HEK293 (cell line): Measurements from ENCODE around the gene NFIC.
"Not testable (repeated sequence)": the region's sequence is repeated elsewhere in the genome, so short reads cannot be mapped to it uniquely, and the experiment has no call there.

Experiments
- CTCF ChIA-PET: fragments of 350-600 bp; formaldehyde crosslinking; extraction: SDS; loops from one replicate; lab custom pipeline; 2021; ENCODE audit warnings: antibody characterized with exemption; lab: Yijun Ruan, JAX
- POLR2A ChIA-PET: fragments of 300-600 bp; formaldehyde crosslinking; extraction: SDS; loops from one replicate; lab custom pipeline; 2020; ENCODE audit warnings: antibody characterized with exemption, inconsistent platforms; lab: Yijun Ruan, JAX
- H3K27ac ChIP-seq: fragments of 200-500 bp; sonication (Bioruptor generic); 2 replicates; pipeline ENCODE4 v1.5.1; 2014; ENCODE audit warnings: low read depth, low read length, control low read depth, inconsistent platforms; ENCODE audit errors: extremely low read depth
- H3K36me3 ChIP-seq, 2 experiments: fragments of 200-500 bp in 1 of 2; sonication (Bioruptor generic) in 1 of 2; 1 replicate in 1 of 2; 2 replicates in 1 of 2; pipeline ENCODE4 v1.5.1; 2014 to 2017; ENCODE audit warnings: inconsistent platforms in 2 of 2, low read length in 2 of 2; ENCODE audit not compliant: control insufficient read depth in 2 of 2, insufficient read depth in 1 of 2
- H3K4me1 ChIP-seq: fragments of 200-500 bp; sonication (Bioruptor generic); 2 replicates; pipeline ENCODE4 v1.5.1; 2014; ENCODE audit warnings: mild to moderate bottlenecking, low read length, inconsistent platforms; ENCODE audit not compliant: control insufficient read depth, insufficient read depth
- H3K4me3 ChIP-seq: 2 replicates; pipeline ENCODE4 v1.5.1; 2011; ENCODE audit warnings: low read depth, mild to moderate bottlenecking, control low read depth, low read length, moderate library complexity
- H3K9me3 ChIP-seq: fragments of 200-500 bp; sonication (Bioruptor generic); 2 replicates; pipeline ENCODE4 v1.5.1; 2014; ENCODE audit warnings: low read depth, low read length, inconsistent platforms; ENCODE audit not compliant: control insufficient read depth, insufficient read depth
- BCL11B ChIP-seq: fragments of 450-650 bp; formaldehyde crosslinking; IDR thresholded peaks from 2 replicates; pipeline ENCODE4 v1.5.1; 2016; ENCODE audit warnings: low read depth, missing biosample characterization, missing genetic modification characterization
- ZFP37 ChIP-seq: fragments of 450-650 bp; formaldehyde crosslinking; IDR thresholded peaks from 2 replicates; pipeline ENCODE4 v1.5.1; 2016; ENCODE audit warnings: missing biosample characterization, missing genetic modification characterization
- ZNF266 ChIP-seq: fragments of 450-650 bp; formaldehyde crosslinking; IDR thresholded peaks from 2 replicates; pipeline ENCODE4 v1.5.1; 2016; ENCODE audit warnings: missing biosample characterization, missing genetic modification characterization, low read depth
- ZNF624 ChIP-seq: fragments of 450-650 bp; formaldehyde crosslinking; IDR thresholded peaks from 2 replicates; pipeline ENCODE4 v1.5.1; 2017; ENCODE audit warnings: missing biosample characterization, missing genetic modification characterization
- ZNF768 ChIP-seq: fragments of 450-650 bp; formaldehyde crosslinking; IDR thresholded peaks from 2 replicates; pipeline ENCODE4 v1.5.1; 2018; ENCODE audit warnings: missing biosample characterization, mild to moderate bottlenecking, missing genetic modification characterization
- ZNF777 ChIP-seq: fragments of 450-650 bp; formaldehyde crosslinking; IDR thresholded peaks from 2 replicates; pipeline ENCODE4 v1.5.1; 2017; ENCODE audit warnings: missing biosample characterization, missing genetic modification characterization, borderline replicate concordance
- ZNF785 ChIP-seq: fragments of 450-650 bp; formaldehyde crosslinking; IDR thresholded peaks from 2 replicates; pipeline ENCODE4 v1.5.1; 2016; ENCODE audit warnings: missing biosample characterization, missing genetic modification characterization
- TF ChIP-seq, protein P1 (sequence below): fragments of 450-650 bp; formaldehyde crosslinking; IDR thresholded peaks from 2 replicates; pipeline ENCODE4 v1.5.1; 2017; ENCODE audit warnings: missing biosample characterization, missing genetic modification characterization
- TF ChIP-seq, protein P2 (sequence below): fragments of 450-650 bp; formaldehyde crosslinking; IDR thresholded peaks from 2 replicates; pipeline ENCODE4 v1.5.1; 2016; ENCODE audit warnings: missing biosample characterization, missing genetic modification characterization, low read depth
- TF ChIP-seq, protein P3 (sequence below): fragments of 450-650 bp; formaldehyde crosslinking; IDR thresholded peaks from 2 replicates; pipeline ENCODE4 v1.5.1; 2016; ENCODE audit warnings: missing biosample characterization, missing genetic modification characterization, low read depth

NFIC gene

DNA sequence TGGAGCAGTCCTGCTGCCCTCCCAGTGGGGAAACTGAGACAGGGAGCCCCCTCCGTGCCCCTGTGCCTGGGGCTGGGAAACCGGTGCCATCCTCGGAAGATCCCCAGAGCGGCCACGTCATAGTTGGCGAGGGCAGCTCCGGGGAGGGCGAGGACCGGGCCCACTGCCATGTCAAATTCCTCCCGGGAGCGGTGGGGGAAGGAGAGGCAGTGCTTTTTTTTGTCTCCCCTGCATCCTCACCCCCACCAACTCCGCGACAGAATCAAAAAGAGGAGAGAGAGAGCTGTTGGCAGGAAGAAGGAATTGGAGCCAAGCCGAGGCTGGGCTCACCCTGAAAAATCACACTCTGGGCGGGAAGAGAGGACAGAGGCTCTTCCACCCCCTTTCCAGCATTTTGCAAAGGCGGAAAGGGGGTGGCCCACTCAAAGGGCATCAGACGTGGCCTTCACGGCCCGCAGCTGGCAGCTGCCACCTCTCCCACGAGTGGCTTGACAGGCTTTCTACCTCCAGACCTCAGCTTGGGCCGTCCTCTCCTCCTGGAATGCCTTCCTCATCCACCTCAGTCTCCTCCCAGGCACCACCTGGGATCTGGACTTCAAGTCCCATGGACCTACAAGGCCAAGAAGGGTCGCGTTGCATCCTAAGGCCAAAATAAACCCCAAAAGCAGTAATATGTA, 19.6 kb upstream of the NFIC start (continued):
- no peak for TF ChIP-seq ZNF768
- TF ChIP-seq, all 188 proteins: peak for 0

DNA sequence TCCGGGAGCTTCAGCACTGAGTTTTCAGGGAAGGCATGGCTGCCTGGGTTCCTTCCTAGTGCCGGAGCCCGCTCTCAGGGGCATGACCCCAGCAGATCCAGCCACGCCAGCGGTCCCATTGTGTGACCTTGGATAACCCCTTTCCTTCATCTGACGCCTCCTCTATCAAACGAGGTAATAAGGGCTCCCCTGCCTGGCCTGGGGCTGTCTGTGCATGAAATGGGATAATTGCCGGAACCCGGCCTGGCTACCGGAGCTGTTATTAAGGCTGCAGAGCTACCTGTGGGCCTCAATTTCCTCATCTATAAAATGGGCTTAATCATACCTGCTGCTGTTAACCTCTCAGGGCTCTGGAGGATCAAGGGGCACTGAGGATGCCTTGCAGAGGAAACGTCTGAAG, 18.3 kb upstream of the NFIC start:
- CTCF ChIA-PET: interaction anchor here (0.7 to 1.3 kb wide), 3 partner anchors 43 to 124 kb away, joined by 3 to 6 read pairs (median 4); no protein-coding TSS in a partner anchor
- H3K4me1 ChIP-seq: no peaks in the 10 kb centered on the region
- no peak overlapping the region for H3K27ac ChIP-seq
- POLR2A ChIA-PET: no interaction called here
- H3K4me3 ChIP-seq: no peak overlapping the region
- no peaks in the 10 kb centered on the region for H3K9me3 ChIP-seq
- peak; percentile 51; the same call in 1 of the 2 replicates for TF ChIP-seq BCL11B (tag by site-specific recombination)
- TF ChIP-seq ZNF624 (tag by site-specific recombination): no peak
- H3K36me3 ChIP-seq: no peaks in the 10 kb centered on the region

DNA sequence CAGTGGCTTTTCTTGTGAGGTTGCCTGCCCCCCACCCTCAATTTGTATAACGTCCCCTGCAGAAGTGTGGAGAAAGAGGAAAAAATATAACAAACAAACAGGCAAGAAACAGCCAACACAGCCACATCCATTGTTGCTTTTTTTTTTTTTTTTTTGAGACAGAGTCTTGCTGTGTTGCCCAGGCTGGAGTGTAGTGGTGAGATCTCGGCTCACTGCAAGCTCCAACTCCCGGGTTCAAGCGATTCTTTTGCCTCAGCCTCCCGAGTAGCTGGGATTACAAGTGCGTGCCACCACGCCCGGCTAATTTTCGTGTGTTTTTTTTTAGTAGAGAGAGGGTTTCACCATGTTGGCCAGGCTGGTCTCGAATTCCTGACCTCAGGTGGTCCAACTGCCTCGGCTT, 17.9 kb upstream of the NFIC start:
- POLR2A ChIA-PET: interaction anchor here (1.0 kb wide), 1 partner anchor 36 kb away, joined by 3 read pairs; no protein-coding TSS in a partner anchor
- not testable (repeated sequence) for H3K27ac ChIP-seq

DNA sequence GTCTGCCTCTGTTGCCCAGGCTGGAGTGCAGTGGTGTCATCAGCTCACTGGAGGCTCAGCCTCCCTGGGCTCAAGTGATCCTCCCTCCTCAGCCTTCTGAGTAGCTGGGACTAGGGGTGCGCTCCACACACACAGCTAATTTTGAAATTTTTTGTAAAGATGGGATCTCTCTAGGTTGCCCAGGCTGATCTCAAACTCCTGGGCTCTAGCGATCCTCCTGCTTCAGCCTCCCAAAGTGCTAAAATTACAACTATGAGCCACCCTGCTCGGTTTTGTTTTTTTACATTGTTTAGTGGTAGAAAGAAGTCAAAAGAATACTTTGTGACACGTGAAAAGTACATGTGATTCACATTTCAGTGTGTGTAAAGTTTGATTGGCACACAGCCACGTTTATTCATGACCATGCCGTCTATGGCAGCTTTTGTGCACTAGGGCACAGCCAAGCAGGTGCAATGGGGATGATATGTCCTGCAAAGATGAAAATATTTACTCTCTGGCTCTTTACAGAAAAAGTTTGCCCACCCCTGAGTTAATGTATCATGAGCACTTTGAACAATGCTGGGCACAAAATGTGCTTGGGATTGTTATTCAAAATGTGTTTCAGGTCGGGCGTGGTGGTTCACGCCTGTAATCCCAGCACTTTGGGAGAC, 16.2 kb upstream of the NFIC start:
- ChIA-PET CTCF (interaction anchor here (0.7 to 0.9 kb wide), 3 partner anchors 9 to 135 kb away, joined by 5 to 7 read pairs (median 6); no protein-coding TSS in a partner anchor), POLR2A (no interaction called here)
- H3K4me1 ChIP-seq: no peaks in the 10 kb centered on the region
- no peak overlapping the region for H3K27ac ChIP-seq
- TF ChIP-seq, protein P1, sequence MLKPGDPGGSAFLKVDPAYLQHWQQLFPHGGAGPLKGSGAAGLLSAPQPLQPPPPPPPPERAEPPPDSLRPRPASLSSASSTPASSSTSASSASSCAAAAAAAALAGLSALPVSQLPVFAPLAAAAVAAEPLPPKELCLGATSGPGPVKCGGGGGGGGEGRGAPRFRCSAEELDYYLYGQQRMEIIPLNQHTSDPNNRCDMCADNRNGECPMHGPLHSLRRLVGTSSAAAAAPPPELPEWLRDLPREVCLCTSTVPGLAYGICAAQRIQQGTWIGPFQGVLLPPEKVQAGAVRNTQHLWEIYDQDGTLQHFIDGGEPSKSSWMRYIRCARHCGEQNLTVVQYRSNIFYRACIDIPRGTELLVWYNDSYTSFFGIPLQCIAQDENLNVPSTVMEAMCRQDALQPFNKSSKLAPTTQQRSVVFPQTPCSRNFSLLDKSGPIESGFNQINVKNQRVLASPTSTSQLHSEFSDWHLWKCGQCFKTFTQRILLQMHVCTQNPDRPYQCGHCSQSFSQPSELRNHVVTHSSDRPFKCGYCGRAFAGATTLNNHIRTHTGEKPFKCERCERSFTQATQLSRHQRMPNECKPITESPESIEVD (tag by site-specific recombination): no peak
- TF ChIP-seq ZNF777 (no peak), ZNF785 (tag by site-specific recombination) (no peak), ZFP37 (tag by site-specific recombination) (no peak), ZNF266 (no peak)
- TF ChIP-seq, protein P2, sequence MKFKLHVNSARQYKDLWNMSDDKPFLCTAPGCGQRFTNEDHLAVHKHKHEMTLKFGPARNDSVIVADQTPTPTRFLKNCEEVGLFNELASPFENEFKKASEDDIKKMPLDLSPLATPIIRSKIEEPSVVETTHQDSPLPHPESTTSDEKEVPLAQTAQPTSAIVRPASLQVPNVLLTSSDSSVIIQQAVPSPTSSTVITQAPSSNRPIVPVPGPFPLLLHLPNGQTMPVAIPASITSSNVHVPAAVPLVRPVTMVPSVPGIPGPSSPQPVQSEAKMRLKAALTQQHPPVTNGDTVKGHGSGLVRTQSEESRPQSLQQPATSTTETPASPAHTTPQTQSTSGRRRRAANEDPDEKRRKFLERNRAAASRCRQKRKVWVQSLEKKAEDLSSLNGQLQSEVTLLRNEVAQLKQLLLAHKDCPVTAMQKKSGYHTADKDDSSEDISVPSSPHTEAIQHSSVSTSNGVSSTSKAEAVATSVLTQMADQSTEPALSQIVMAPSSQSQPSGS (tag by site-specific recombination): no peak
- TF ChIP-seq, protein P3, sequence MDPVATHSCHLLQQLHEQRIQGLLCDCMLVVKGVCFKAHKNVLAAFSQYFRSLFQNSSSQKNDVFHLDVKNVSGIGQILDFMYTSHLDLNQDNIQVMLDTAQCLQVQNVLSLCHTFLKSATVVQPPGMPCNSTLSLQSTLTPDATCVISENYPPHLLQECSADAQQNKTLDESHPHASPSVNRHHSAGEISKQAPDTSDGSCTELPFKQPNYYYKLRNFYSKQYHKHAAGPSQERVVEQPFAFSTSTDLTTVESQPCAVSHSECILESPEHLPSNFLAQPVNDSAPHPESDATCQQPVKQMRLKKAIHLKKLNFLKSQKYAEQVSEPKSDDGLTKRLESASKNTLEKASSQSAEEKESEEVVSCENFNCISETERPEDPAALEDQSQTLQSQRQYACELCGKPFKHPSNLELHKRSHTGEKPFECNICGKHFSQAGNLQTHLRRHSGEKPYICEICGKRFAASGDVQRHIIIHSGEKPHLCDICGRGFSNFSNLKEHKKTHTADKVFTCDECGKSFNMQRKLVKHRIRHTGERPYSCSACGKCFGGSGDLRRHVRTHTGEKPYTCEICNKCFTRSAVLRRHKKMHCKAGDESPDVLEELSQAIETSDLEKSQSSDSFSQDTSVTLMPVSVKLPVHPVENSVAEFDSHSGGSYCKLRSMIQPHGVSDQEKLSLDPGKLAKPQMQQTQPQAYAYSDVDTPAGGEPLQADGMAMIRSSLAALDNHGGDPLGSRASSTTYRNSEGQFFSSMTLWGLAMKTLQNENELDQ (tag by site-specific recombination): no peak
- H3K36me3 ChIP-seq: no peaks in the 10 kb centered on the region
- H3K9me3 ChIP-seq: no peaks in the 10 kb centered on the region
- H3K4me3 ChIP-seq: no peak overlapping the region

More for the DNA sequence above, 17.9 kb upstream of the NFIC start:
- H3K9me3 ChIP-seq, H3K4me1 ChIP-seq, H3K4me3 ChIP-seq, H3K36me3 ChIP-seq: not testable (repeated sequence)
- CTCF ChIA-PET: interaction anchor here (0.7 to 1.3 kb wide), 3 partner anchors 44 to 124 kb away, joined by 3 to 6 read pairs (median 4); no protein-coding TSS in a partner anchor
